Measurements from ENCODE around the gene EPHB2. TPM values are rescaled to one million over a fixed set of nuclear protein-coding genes. Genes with fewer than 3 reads are reported as not detected.

The EPHB2 gene
- polyA plus RNA-seq, 4 donors = 10.8 to 15.9 (median 12.5) TPM

DNA sequence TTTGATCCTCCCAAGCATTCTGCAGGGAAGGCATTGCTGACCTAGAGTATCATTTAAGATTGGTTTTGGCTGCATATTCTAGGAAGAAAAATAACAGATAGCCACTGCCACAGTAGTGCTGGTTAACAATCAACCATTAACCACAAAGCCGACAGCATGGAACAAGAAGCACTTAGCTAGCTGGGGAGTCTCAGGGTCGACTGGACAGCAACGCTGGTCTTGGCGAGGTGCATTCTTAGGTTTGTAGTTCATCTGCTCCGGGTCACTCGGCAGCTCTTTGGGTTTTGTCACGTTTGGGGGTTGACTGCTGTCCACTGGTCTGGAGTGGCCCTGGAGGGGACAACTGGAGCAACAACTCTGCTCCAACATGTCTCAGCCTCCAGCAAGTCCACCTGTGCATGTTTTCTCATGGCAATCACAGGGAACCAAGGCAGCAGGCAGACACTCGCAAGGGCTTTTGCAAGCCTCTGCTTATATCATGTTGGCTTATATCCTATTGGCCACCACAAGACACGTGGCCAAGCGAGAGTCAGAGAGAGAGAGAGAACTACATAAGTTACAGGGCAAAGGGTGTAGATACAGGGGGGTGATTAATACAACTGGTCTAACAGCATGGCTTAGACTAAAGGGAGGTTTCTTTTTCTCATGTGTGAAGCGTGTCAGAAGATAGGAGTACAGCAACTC lies 162.5 kb downstream of the EPHB2 start:
- no peak for DNase-seq (ENCODE audit: low read depth in 4 of 4, low spot score in 3 of 4)

DNA sequence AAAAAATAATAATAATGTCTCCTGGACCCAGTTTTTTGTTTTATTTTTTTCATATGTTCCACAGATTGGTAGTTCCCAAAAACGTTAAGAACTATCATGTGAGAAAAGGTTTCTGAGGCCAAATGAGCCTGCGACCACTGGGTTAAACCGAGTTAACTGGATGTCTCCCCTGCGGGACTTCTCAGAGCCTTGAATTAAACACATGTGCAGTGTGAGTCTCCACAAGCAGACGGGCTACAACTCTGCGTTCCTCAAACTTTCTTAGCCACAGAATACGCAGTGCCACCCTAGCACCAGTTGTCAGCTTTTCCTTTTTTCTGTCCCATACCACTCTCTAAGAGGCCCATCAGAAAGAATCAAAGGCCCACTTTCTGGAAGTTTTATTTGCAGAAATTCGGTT lies 164.1 kb downstream of the EPHB2 start:
- DNase-seq (ENCODE audit: low read depth in 4 of 4, low spot score in 3 of 4) = no peak

DNA sequence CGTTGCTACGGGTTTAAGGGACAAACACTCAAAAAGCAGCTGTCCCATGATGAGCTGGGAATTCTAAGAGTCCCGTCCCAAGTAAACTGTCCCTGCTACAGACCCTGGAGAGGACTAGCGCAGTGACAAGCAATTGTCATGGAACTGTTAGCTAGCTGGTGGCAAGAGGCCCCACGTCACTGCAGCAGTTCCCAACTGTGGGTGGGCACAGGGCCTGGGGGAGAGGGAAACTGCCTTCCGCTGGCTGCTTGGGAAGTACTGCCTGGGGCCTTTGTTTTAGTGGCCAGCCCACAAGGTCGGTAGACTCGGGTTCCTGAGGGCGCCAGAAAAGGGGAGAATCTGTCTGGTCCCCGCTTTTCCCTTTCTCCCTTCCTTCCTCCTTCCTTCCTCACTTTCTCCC lies 164.6 kb downstream of the EPHB2 start:
- no peak for DNase-seq (ENCODE audit: low read depth in 4 of 4, low spot score in 3 of 4)

DNA sequence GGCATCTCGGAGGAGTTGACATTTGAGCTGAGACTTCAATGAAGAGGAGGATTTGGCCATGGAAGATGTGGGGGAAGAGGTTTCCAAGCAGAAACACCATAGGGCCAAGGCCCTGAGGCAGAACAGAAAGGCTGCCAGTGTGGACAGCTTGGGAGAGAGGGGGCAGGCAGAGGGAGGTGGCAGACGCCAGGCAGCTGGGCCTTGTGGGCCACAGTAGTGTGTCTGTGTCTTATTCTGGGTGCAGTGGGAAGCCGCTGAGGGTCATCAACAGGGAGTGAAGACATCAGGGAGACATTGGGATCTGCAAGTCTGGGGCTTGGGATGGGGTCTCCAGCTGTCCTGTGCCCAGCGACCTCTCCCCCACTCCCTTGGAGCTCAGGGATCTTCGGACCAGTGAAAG lies 165.2 kb downstream of the EPHB2 start:
- no peak for DNase-seq (ENCODE audit: low read depth in 4 of 4, low spot score in 3 of 4)

DNA sequence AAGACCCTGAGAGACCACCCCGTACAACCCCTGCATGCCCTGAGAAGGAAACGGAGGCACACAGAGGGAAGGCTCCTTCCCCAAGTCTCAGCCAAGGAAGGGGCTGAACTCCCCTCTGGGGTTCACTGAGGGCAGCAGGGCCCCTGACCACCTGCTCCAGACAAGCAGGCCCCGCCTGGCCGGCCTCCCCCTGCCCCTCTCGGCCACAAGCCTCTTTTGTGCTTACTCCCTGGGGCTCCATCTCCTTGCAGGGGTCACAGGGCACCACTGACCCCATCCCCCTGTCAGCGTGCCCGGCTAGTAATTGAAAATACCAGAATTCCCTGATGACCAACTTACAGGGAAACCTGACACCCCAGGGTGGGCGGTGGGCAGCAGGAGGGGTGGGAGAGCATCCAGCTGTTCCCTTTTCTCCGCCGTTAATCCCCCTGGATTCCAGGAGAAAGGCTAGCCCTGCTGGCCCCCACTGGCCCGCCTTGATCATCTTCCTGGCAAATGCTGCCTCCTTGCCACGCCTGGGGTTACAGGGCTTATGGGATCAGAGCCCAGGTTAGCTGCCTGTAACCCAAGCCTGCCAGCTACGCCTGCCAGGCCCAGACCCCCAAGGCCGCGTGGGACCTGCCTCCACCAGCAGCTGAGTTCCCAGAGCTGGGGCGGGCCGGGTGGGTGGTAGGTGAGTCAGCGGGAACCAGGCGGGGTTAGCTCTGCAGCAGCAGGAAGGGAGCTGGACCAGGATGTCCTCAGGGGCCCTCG lies 165.9 kb downstream of the EPHB2 start:
- DNase-seq (ENCODE audit: low read depth in 4 of 4, low spot score in 3 of 4) = no peak

DNA sequence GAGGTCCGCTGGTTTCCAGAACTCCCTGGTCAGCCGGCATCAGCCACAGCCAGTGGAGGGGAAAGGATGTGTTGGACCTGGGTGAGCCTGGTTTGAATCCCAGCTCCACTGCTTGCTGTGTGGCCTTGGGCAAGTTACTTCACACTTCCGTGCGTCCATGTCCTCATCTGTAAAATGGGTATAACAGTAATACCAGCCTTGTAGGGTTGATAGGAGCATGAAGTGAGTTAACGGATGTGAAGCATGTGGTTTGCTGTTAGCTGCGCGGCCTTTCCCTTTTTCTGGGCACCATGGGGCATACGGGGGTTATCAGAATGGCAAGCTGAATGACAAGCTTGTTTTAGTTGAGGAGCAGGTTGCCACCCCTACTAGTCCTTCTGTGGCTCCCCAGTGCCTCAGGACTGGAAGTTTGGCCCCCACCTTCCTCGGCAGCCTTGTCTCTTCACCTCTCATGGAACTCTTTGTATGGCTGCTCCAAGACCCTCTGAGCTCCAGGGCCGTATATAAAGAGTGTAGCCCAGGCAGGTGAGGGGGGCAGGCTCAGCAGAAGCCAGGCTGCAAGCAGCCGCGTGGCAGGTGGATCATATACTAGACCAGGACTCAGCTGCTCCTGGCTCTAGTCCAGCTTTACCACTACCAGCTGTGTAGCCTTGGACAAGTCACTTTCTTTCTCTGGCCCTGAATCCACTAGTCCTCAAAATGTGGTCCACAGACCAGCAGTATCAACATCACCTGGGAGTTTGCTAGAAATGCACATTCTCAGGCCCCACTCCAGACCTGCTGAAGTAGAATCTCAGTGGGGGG lies 166.7 kb downstream of the EPHB2 start:
- DNase-seq (ENCODE audit: low read depth in 4 of 4, low spot score in 3 of 4) = no peak

DNA sequence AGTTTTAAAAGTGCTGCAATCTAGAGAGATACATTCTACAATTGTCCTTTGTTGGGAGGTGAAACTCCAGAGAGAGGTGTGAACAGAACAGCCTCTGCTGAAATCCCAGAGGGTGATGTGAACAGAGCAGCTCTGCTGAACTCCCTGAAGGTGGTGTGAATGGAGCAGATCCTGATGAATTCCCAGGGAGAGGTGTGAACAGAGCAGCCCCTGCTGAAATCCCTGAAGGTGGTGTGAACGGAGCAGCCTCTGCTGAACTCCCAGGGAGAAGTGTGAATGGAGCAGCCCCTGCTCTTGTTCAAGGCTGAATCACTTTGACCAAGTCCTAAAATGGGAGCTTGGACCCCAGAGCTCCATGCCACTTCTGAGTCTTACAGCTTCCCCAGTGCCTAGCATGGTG lies 167.3 kb downstream of the EPHB2 start:
- DNase-seq (ENCODE audit: low read depth in 4 of 4, low spot score in 3 of 4) = no peak

DNA sequence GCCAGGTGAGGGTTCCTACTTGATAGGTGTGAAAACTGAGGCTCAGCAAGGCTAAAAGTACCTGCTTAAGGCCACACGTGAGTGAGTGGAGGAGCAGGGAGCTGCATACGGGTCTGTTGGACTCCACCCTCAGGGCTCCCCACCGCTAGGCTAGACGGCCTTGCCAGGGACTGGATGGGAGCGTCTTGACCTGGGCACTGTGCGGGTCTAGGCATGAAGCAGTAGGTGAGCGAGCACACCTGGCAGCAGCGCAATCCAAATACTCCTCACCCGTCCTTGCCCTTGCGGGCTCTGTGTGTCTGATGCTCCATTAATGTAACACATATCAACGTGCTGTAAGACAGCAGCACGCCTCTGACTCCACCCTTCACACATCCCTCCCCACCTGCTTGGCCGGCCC lies 168.0 kb downstream of the EPHB2 start:
- no peak for DNase-seq (ENCODE audit: low read depth in 4 of 4, low spot score in 3 of 4)

DNA sequence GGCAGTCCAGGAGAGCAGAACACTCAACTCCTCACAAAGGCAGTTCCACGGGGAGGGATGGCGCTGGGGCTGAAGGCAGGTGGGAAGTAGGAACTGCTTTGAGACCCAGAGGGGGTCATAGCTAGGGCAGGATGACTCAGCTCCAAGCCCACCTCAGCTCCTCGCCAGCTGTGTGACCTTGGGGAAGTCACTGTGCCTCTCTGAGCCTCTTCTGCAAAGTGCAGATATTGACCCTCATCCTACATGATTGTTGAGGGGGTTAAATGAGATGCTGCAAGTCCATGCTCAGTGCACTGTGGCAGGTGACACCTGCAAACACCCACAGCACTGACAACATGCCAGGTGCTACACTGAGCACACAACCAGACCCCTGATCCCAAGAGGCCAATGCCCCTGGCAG lies 168.8 kb downstream of the EPHB2 start:
- no peak for DNase-seq (ENCODE audit: low read depth in 4 of 4, low spot score in 3 of 4)

DNA sequence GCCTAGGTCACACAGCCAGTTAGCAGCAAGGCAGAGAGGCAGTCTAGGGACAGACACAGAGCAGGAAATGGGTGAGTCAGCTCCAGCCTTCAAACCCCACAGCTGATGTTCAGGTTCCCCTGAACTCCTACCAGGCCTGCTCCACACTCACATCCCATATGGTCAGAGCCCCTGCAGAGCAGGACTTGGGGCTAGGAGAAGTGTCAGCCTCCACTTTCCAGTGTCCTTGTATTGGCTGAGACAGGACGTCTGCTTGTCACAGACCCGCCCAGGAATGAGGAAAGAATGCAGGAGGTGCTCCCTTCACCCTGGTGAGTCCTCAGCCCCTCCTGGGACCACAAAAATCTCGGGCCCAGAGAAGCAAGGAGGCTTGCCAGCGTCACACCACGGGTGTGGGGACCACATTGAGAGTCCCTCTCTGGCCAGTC lies 169.5 kb downstream of the EPHB2 start:
- DNase-seq (ENCODE audit: low read depth in 4 of 4, low spot score in 3 of 4) = no peak

DNA sequence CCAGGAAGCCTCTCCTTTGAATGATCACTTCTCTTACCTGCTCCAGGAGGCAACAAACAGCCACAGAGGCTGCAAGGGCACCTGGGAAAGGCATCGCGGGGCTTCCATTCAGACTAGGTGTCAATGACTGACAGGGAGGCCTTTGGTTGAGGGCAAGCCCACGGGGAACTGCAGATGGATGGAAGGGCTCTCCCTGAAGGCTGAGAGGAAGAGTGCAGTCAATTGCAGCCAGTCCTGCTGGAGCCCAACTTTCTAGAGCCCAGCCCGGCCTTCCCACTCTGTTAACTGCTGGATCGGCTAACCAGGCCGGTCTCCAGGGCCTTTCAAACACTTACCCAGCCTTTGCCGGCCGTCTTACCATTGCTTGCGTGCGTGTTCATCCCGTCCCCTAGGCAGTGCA lies 172.8 kb downstream of the EPHB2 start:
- DNase-seq (ENCODE audit: low read depth in 4 of 4, low spot score in 3 of 4) = no peak

DNA sequence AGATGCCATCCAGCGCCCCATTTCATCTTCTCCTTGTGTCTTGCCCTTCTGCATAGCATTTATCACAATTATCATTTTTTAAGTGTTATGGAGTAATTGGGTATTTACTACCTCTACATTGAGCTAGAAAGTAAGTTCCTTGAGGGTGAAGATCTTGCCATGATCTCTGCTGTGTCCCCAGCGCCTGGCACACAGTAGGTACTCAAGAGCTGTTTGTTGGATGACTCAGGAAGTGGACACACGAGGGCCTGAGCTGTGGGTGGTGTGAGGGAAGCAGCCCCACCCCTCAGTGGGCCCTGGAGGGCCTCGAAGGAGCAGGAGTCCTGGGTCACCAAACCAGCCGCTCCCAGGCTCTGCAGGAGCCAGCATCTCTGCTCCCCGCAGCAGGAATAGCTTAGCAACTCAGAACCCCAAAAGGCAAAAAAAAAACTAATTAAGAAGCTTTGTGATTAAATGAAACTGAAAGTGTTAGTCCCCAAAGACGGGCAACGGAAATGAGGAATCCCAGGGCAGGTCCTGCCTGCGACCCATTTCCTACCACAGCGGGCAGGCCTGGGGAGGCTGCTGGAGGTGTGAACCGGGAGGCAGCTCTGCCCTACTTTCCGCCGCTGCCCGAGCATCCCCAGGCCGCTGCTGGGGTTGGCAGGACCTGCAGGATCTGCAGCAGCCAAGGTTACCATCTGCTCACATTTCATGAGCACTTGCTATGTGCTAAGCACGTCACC lies 174.3 kb downstream of the EPHB2 start:
- no peak for DNase-seq (ENCODE audit: low read depth in 4 of 4, low spot score in 3 of 4)

DNA sequence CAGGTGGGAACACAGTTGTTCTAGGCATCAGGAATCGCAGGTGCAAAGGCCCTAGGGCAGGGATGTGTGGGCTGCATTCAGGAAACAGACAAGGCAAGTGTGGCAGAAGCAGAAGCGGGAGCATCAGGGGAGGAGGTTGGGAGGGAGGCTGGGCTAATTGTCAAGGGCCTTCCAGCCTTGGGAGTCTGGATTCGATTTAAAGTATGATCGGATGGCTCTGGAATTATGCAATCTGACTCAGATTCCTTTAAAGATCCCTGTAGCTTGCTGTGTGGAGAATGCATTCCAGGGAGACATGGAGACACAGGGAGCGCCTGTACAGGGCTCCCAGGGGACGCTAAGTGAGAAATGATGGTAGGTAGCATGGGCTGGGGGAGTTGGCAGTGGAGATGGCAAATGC lies 175.6 kb downstream of the EPHB2 start:
- DNase-seq (ENCODE audit: low read depth in 4 of 4, low spot score in 3 of 4) = no peak

DNA sequence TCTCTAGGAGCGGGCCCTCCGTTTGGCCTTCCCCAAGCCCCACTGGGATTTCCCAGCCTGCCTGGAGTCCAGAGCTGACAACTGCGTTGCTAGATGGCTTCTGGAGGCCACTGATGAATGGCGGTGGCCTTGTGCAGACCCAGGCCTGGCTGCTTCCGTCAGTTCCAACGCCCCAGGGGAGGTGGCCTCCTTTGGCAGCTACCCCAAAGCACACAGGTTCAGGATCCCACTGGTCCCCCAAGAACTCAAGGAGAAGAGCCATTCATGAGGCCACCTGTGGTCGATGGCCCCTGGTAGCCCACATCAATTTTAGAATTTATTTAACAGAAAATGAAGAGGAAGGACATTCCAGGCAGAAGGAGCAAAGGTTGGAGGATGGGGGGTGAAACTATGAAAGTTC lies 176.9 kb downstream of the EPHB2 start:
- DNase-seq (ENCODE audit: low read depth in 4 of 4, low spot score in 3 of 4) = no peak

DNA sequence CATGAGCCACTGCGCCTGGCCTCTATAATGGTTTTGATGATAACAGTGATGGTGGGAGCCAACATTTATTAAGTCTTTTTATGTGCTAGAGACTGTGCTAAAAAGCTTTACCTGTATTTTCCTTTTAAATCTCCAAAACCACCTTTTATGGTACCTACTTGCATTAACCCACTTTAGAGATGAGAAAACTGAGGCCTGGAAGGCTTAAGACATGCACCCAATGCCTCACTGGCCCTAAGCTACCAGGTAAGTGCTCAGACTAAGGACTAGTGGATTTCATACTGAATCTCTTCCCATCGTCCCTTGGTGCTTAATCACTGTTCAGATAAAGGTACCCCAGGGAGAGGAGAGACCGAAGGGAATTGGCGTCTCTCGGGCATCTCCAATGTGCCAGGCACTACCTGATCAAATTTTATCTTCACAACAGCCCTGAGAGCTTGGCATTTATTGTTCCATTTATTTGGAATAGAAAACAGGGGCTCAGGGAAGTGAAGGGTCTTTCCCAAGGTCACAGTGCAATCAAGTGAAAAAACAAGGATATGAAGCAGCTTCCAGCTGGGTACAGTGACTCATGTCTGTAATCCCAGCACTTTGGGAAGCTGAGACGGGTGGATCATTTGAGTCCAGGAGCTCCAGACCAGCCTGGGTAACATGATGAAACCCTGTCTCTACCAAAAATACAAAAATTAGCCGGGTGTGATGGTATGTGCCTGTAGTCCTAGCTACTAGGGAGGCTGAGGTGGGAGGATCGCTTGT lies 177.9 kb downstream of the EPHB2 start:
- DNase-seq (ENCODE audit: low read depth in 4 of 4, low spot score in 3 of 4) = no peak

DNA sequence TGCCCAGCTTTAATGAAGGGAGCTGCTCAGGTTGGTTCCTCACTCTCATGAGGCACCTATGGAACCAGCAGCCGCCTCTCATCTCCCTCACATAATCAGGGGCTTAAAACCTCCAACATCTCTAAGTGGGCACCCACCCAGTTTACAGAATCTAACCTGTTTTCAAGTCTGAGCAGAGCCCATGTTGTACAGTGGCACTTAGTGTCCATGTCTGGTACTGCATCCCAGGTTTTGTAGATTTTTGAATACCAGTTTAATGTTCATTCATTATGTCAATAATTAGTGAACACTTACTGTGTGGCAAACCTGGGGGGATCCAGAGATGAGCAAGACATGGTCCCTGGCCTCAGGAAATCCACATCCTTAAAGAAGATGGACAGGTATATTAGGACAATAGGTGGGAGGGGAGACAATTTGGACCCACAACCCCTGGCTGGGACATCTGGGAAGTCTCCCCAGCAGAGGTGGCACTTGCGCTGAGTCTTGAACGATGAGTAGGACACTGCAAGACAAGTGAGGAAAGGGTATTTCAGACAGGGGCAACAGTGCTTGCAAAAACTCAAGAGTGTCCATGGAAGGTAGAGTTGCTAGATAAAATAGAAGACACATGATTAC lies 178.7 kb downstream of the EPHB2 start:
- no peak for DNase-seq (ENCODE audit: low read depth in 4 of 4, low spot score in 3 of 4)

DNA sequence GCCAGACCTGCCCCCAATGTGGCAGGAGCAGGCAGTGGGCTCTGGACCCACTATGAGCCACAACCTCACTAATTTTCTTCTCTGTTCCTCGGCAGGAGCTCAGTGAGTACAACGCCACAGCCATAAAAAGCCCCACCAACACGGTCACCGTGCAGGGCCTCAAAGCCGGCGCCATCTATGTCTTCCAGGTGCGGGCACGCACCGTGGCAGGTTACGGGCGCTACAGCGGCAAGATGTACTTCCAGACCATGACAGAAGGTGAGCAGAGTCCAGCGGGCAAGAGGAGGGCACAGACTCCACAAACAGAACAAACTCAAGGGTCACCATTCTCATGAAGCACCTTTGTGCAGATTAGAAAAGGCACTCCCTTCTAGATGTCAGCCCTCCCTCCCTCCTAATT lies 182.2 kb downstream of the EPHB2 start:
- DNase-seq (ENCODE audit: low read depth in 4 of 4, low spot score in 3 of 4) = no peak

DNA sequence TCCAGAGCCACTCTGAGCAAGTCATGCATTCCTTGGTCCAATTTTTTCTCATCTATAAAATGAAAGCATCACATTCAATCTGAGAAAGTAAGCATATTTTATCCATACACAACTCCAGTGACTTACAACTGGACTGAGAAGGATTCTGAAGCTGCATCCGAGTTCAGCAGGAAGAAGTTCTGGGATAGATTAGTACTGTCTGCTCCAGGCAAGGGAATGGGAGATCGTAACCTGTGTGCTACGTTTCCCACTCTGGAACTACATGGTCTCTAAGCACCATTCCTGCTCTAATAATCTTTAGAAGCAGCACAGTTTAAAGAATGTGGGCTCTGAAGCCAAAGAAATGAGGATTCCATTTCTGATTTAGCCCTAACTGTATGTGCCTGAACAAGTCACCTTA lies 182.7 kb downstream of the EPHB2 start:
- no peak for DNase-seq (ENCODE audit: low read depth in 4 of 4, low spot score in 3 of 4)

DNA sequence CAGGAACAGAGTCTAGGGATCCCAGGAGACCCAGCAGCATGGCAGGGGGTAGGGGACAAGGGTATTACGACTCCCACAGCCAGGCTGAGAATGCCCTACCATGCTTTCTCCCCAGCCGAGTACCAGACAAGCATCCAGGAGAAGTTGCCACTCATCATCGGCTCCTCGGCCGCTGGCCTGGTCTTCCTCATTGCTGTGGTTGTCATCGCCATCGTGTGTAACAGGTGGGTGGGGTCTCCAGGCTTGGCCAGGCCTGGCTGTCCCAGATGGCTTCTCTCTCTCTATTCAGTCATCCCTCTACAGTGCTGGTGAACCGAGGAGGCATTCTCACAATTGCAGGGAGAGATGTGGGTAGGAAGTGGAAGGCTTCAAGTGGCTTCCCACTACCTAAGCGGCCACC lies 184.7 kb downstream of the EPHB2 start:
- DNase-seq (ENCODE audit: low read depth in 4 of 4, low spot score in 3 of 4) = no peak

DNA sequence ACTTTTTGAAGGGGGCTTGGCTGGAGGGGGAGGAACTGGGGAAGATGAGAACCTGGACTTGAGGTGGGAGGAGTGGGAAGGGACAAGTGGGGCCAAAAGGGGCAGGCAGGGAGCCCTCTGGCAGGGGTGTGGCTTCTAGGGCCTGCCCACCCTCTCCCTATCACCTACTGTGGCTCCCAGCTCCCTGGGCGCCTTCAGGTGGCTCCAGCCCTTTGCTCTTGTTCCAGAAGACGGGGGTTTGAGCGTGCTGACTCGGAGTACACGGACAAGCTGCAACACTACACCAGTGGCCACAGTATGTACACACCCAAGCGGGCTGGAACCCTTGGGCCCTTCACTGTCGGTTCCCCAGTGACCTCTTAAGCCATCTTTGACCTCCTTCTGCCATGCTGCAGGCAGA lies 185.5 kb downstream of the EPHB2 start:
- DNase-seq (ENCODE audit: low read depth in 4 of 4, low spot score in 3 of 4) = no peak
